Measurements from ENCODE around the gene XIRP1.

- TF ChIP-seq GATA2 (IDR thresholded peaks at IDR 0.05; ENCODE audit: low read depth, low read length) (no peak), GATA3 (IDR thresholded peaks at IDR 0.05; ENCODE audit: low read depth, low read length) (no peak)
Observed at GRCh38 chr3:39176025-39176714, 16.2 kb downstream of the XIRP1 start.
